GM12801 (cell line): Measurements from ENCODE around the gene SERPING1.

Experiments
- CTCF ChIP-seq: IDR thresholded peaks from one replicate; pipeline ENCODE4 v1.5.1; 2011; ENCODE audit warnings: control low read depth; ENCODE audit not compliant: insufficient read length; ENCODE audit errors: extremely low read depth

The SERPING1 gene

GRCh38 chr11:57638811-57639320, 41.4 kb downstream of the SERPING1 start:
- TF ChIP-seq CTCF = no peak

GRCh38 chr11:57639321-57640067, 42.0 kb downstream of the SERPING1 start:
- TF ChIP-seq CTCF = no peak

- no peak for TF ChIP-seq CTCF
These were observed 42.7 kb downstream of the SERPING1 start for GRCh38 chr11:57640068-57640800.

GRCh38 chr11:57641011-57641807, 43.7 kb downstream of the SERPING1 start:
- no peak for TF ChIP-seq CTCF

- no peak for TF ChIP-seq CTCF
These were observed 46.3 kb downstream of the SERPING1 start for GRCh38 chr11:57643802-57644201.

- TF ChIP-seq CTCF = peak; percentile 53
These were observed 47.5 kb downstream of the SERPING1 start for GRCh38 chr11:57644748-57645688.
